Mucosa of descending colon (tissue), 3 donors: ENCODE results near the gene SLC23A2. TPM values are rescaled to one million over a fixed set of nuclear protein-coding genes. Genes with fewer than 3 reads are reported as not detected.
"Not testable (repeated sequence)": the region's sequence is repeated elsewhere in the genome, so short reads cannot be mapped to it uniquely, and the experiment has no call there.

Experiments
- ATAC-seq: fragments of 200-7000 bp; cut with Tn5 transposase; one replicate; pipeline ENCODE4 v1.9.1; 2020; ENCODE audit warnings: mild to moderate bottlenecking, moderate library complexity
- DNase-seq, 3 donors: peaks; one replicate each; pipeline ENCODE4 v3.0.0-alpha.2; 2020
- H3K36me3 ChIP-seq: fragments of 200-600 bp; one replicate; pipeline ENCODE4 v1.8.0; 2021; ENCODE audit warnings: low read depth, mild to moderate bottlenecking
- H3K4me1 ChIP-seq: fragments of 200-600 bp; one replicate; pipeline ENCODE4 v1.8.0; 2021; ENCODE audit warnings: low read depth, mild to moderate bottlenecking
- H3K4me3 ChIP-seq: fragments of 200-600 bp; one replicate; pipeline ENCODE4 v1.8.0; 2021; ENCODE audit warnings: mild to moderate bottlenecking
- H3K9me3 ChIP-seq: fragments of 200-600 bp; one replicate; pipeline ENCODE4 v1.8.0; 2021; ENCODE audit warnings: mild to moderate bottlenecking
- CTCF ChIP-seq: fragments of 200-600 bp; IDR thresholded peaks from one replicate; pipeline ENCODE4 v1.8.0; 2022; ENCODE audit warnings: antibody characterized with exemption, mild to moderate bottlenecking
- intact Hi-C, 2 donors: fragments of 100-400 bp; cut with DNase I in 1 of 2; cut with micrococcal nuclease in 1 of 2; formaldehyde crosslinking; loops; one replicate each; pipeline versions ENCODE4 v1.11.0 to v1.11.1; 2022; cut with DNase I, micrococcal nuclease
- total RNA-seq, 3 donors: library from RNA; stranded (reverse); fragmentation: NEBNext Ultra II Directional in 2 of 3; extraction: Animal tissue kit (Norgen Biotek cat#: 25700) in 2 of 3; gene quantifications; one replicate each; pipeline versions ENCODE4 v1.2.1 to v1.2.4, GENCODE V29; 2021 to 2023
- donor health status: DM: no; HTN: no; CAD: no; lungs with moderate emphysema.
- donor health status: DM: no; HTN: no; CAD: no.
- donor health status: DM: no; HTN: yes; CAD: no.

SLC23A2 gene
- total RNA-seq, 3 donors from 2014 or later = 9.1 to 15.4 (median 9.4) TPM

- Histone ChIP-seq H3K9me3 (no peaks in the 10 kb centered on the region), H3K36me3 (no peaks in the 10 kb centered on the region), H3K4me3 (no peak overlapping the region), H3K4me1 (no peaks in the 10 kb centered on the region)
- no peak for TF ChIP-seq CTCF
- intact Hi-C loops = no loop called here
- no peak for DNase-seq
- no peak for ATAC-seq
Measured at GRCh38 chr20:4880051-4880450, 121.3 kb downstream of the SLC23A2 start.

GRCh38 chr20:4878099-4878498, 123.2 kb downstream of the SLC23A2 start:
- H3K36me3 ChIP-seq, DNase-seq, H3K4me3 ChIP-seq, H3K9me3 ChIP-seq, ATAC-seq, H3K4me1 ChIP-seq, intact Hi-C loops: not testable (repeated sequence)

GRCh38 chr20:4876731-4877130, 124.6 kb downstream of the SLC23A2 start:
- no peak for TF ChIP-seq CTCF
- ATAC-seq = no peak

GRCh38 chr20:4876301-4876700, 125.0 kb downstream of the SLC23A2 start:
- H3K4me3 ChIP-seq = no peak overlapping the region
- H3K9me3 ChIP-seq = no peaks in the 10 kb centered on the region
- no peaks in the 10 kb centered on the region for H3K36me3 ChIP-seq
- intact Hi-C loops = no loop called here
- DNase-seq (no peak), ATAC-seq (no peak)
- no peaks in the 10 kb centered on the region for H3K4me1 ChIP-seq
- no peak for TF ChIP-seq CTCF

More at GRCh38 chr20:4876731-4877130, 124.6 kb downstream of the SLC23A2 start:
- DNase-seq = no peak
- intact Hi-C loops = no loop called here
- no peaks in the 10 kb centered on the region for H3K9me3 ChIP-seq
- H3K36me3 ChIP-seq = no peaks in the 10 kb centered on the region
- no peak overlapping the region for H3K4me3 ChIP-seq
- no peaks in the 10 kb centered on the region for H3K4me1 ChIP-seq

- ATAC-seq (no peak), DNase-seq (no peak)
- intact Hi-C loops = no loop called here
- H3K36me3 ChIP-seq = no peaks in the 10 kb centered on the region
- H3K4me1 ChIP-seq = no peaks in the 10 kb centered on the region
- no peak overlapping the region for H3K4me3 ChIP-seq
- TF ChIP-seq CTCF = no peak
- H3K9me3 ChIP-seq = no peaks in the 10 kb centered on the region
Measured at GRCh38 chr20:4875578-4876067, 125.7 kb downstream of the SLC23A2 start.

GRCh38 chr20:4873396-4873795, 127.9 kb downstream of the SLC23A2 start:
- Histone ChIP-seq H3K9me3 (no peaks in the 10 kb centered on the region), H3K4me3 (no peak overlapping the region), H3K36me3 (no peaks in the 10 kb centered on the region), H3K4me1 (no peaks in the 10 kb centered on the region)
- intact Hi-C loops = no loop called here
- TF ChIP-seq CTCF = no peak
- DNase-seq (no peak), ATAC-seq (no peak)
